Panc1 (cell line): ENCODE results near the gene ASCL1. TPM values are rescaled to one million over a fixed set of nuclear protein-coding genes. Genes with fewer than 3 reads are reported as not detected.

Source experiments
- ATAC-seq: fragments of 200-7000 bp; cut with Tn5 transposase; 2 replicates; pipeline ENCODE4 v1.9.1; 2020; ENCODE audit warnings: mild to moderate bottlenecking, moderate library complexity
- BruUV-seq: library from RNA; stranded (reverse); fragments of 400-500 nt; replicated peaks from 2 replicates; lab custom pipeline; 2021; lab: Mats Ljungman, UMichigan
- CTCF ChIA-PET: fragments of 300-600 bp; sonication (Branson Sonifier 250); formaldehyde crosslinking; loops from one replicate; lab custom pipeline; 2022; ENCODE audit warnings: antibody characterized with exemption; lab: Charles Lee
- POLR2A ChIA-PET: fragments of 300-600 bp; sonication (Branson Sonifier 250); formaldehyde crosslinking; loops from one replicate; lab custom pipeline; 2022; ENCODE audit warnings: antibody characterized with exemption; lab: Charles Lee
- DNase-seq: peaks from one replicate; pipeline ENCODE4 v3.0.0-alpha.2; 2010; ENCODE audit warnings: low read depth, low spot score
- H3K27ac ChIP-seq: 2 replicates; pipeline ENCODE4 v1.5.1; 2011; ENCODE audit warnings: mild to moderate bottlenecking, low read length, inconsistent platforms
- H3K27me3 ChIP-seq: fragments of 200-500 bp; sonication (Bioruptor generic); 2 replicates; pipeline ENCODE4 v1.6.0; 2014; ENCODE audit warnings: low read length, inconsistent platforms; ENCODE audit not compliant: control insufficient read depth, insufficient read depth
- H3K36me3 ChIP-seq: fragments of 200-500 bp; sonication (Bioruptor generic); 2 replicates; pipeline ENCODE4 v1.5.1; 2014; ENCODE audit warnings: inconsistent platforms, mild to moderate bottlenecking, low read length, moderate library complexity; ENCODE audit not compliant: control insufficient read depth, insufficient read depth
- H3K4me1 ChIP-seq: 2 replicates; pipeline ENCODE4 v1.5.1; 2011; ENCODE audit warnings: inconsistent platforms, mild to moderate bottlenecking, low read length, moderate library complexity; ENCODE audit not compliant: control insufficient read depth, insufficient read depth
- H3K4me3 ChIP-seq, 2 experiments: 2 replicates each; pipeline ENCODE4 v1.5.1; 2011 to 2012; ENCODE audit warnings: low read depth in 2 of 2, low read length in 2 of 2, mild to moderate bottlenecking in 2 of 2, inconsistent platforms in 1 of 2, moderate library complexity in 1 of 2
- H3K9me3 ChIP-seq: fragments of 200-500 bp; sonication (Bioruptor generic); 2 replicates; pipeline ENCODE4 v1.5.1; 2014; ENCODE audit warnings: low read depth, mild to moderate bottlenecking, inconsistent platforms, low read length, moderate library complexity; ENCODE audit not compliant: control insufficient read depth, insufficient read depth
- POLR2AphosphoS5 ChIP-seq: IDR thresholded peaks from 2 replicates; pipeline ENCODE4 v1.6.1; 2012; ENCODE audit warnings: mild to moderate bottlenecking, low read depth, low read length, moderate library complexity
- SIN3A ChIP-seq: IDR thresholded peaks from 2 replicates; pipeline ENCODE4 v1.6.1; 2012; ENCODE audit warnings: low read depth, mild to moderate bottlenecking, low read length, moderate library complexity, borderline replicate concordance; ENCODE audit not compliant: insufficient read depth
- TCF7L2 ChIP-seq: IDR thresholded peaks from 2 replicates; pipeline ENCODE4 v1.6.1; 2011; ENCODE audit warnings: mild to moderate bottlenecking, low read depth, low read length, inconsistent platforms
- in situ Hi-C: cut with HindIII; loops from 2 replicates; pipeline ENCODE4 v1.10.0; 2016; ENCODE audit warnings: low sequenced_read_pairs, low pct_unique_long_range_greater_than_20kb
- intact Hi-C: fragments of 100-400 bp; cut with micrococcal nuclease; formaldehyde crosslinking; loops from one replicate; pipeline ENCODE4 v1.10.0; 2022; ENCODE audit not compliant: unreplicated experiment
- total RNA-seq: library from RNA; stranded (reverse); gene quantifications from one replicate; pipeline ENCODE4 v1.2.1, GENCODE V29; 2021; ENCODE audit not compliant: unreplicated experiment
- TF ChIP-seq, protein P1 (sequence below): fragments of 450-650 bp; IDR thresholded peaks from 2 replicates; pipeline ENCODE4 v1.5.1; 2017; ENCODE audit warnings: mild to moderate bottlenecking
- TF ChIP-seq, protein P2 (sequence below), 2 experiments: IDR thresholded peaks; 2 replicates each; pipeline ENCODE4 v1.6.1; 2011 to 2012; ENCODE audit warnings: low read depth in 2 of 2, control low read depth in 1 of 2, low read length in 1 of 2, mild to moderate bottlenecking in 1 of 2, moderate library complexity in 1 of 2; ENCODE audit not compliant: insufficient read depth in 1 of 2

The ASCL1 gene
- total RNA-seq, 1 experiment from 2014 or later = not detected

DNA sequence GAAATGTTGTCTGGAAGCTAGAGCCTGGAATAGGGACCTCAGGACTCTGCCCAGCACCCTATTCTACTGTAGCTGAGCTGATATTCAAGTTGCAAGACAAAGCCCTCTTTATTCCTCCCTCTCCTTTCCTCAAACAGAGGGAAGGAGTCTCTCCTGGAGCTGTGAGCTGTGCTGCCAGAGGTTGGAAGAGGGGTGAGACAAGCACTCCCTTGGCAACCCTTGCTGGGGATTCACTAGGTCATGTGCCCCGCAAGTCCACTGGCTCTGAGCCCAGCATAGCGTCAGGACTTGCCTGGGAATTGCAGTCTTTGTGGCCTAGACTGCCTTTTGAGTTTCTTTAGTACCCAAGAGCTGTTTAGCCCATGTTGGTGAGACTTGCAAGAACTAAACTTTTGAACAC, 11.4 kb upstream of the ASCL1 start:
- POLR2A ChIA-PET = no interaction called here
- no peak overlapping the region for H3K27ac ChIP-seq
- CTCF ChIA-PET = no interaction called here
- H3K27me3 ChIP-seq = peaks cover 2% of the 10 kb centered on the region; the same call in 1 of the 2 replicates
- intact Hi-C loops (no loop called here), in situ Hi-C loops (no loop called here)
- no peak for DNase-seq
- no peaks in the 10 kb centered on the region for H3K9me3 ChIP-seq
- no peaks in the 10 kb centered on the region for H3K36me3 ChIP-seq
- no TSS peak for BruUV-seq
- no peaks in the 10 kb centered on the region; the same call in 1 of the 2 replicates for H3K4me1 ChIP-seq
- H3K4me3 ChIP-seq = no peak overlapping the region
- TF ChIP-seq, protein P1, sequence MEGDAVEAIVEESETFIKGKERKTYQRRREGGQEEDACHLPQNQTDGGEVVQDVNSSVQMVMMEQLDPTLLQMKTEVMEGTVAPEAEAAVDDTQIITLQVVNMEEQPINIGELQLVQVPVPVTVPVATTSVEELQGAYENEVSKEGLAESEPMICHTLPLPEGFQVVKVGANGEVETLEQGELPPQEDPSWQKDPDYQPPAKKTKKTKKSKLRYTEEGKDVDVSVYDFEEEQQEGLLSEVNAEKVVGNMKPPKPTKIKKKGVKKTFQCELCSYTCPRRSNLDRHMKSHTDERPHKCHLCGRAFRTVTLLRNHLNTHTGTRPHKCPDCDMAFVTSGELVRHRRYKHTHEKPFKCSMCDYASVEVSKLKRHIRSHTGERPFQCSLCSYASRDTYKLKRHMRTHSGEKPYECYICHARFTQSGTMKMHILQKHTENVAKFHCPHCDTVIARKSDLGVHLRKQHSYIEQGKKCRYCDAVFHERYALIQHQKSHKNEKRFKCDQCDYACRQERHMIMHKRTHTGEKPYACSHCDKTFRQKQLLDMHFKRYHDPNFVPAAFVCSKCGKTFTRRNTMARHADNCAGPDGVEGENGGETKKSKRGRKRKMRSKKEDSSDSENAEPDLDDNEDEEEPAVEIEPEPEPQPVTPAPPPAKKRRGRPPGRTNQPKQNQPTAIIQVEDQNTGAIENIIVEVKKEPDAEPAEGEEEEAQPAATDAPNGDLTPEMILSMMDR = no peak
- TF ChIP-seq TCF7L2 (no peak), SIN3A (no peak), POLR2AphosphoS5 (no peak)
- TF ChIP-seq, protein P2, sequence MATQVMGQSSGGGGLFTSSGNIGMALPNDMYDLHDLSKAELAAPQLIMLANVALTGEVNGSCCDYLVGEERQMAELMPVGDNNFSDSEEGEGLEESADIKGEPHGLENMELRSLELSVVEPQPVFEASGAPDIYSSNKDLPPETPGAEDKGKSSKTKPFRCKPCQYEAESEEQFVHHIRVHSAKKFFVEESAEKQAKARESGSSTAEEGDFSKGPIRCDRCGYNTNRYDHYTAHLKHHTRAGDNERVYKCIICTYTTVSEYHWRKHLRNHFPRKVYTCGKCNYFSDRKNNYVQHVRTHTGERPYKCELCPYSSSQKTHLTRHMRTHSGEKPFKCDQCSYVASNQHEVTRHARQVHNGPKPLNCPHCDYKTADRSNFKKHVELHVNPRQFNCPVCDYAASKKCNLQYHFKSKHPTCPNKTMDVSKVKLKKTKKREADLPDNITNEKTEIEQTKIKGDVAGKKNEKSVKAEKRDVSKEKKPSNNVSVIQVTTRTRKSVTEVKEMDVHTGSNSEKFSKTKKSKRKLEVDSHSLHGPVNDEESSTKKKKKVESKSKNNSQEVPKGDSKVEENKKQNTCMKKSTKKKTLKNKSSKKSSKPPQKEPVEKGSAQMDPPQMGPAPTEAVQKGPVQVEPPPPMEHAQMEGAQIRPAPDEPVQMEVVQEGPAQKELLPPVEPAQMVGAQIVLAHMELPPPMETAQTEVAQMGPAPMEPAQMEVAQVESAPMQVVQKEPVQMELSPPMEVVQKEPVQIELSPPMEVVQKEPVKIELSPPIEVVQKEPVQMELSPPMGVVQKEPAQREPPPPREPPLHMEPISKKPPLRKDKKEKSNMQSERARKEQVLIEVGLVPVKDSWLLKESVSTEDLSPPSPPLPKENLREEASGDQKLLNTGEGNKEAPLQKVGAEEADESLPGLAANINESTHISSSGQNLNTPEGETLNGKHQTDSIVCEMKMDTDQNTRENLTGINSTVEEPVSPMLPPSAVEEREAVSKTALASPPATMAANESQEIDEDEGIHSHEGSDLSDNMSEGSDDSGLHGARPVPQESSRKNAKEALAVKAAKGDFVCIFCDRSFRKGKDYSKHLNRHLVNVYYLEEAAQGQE (IDR thresholded peaks at IDR 0.05; ENCODE audit: insufficient read depth in 1 of 2, low read depth in 2 of 2, low read length in 1 of 2) = no peak
- ATAC-seq = no peak

DNA sequence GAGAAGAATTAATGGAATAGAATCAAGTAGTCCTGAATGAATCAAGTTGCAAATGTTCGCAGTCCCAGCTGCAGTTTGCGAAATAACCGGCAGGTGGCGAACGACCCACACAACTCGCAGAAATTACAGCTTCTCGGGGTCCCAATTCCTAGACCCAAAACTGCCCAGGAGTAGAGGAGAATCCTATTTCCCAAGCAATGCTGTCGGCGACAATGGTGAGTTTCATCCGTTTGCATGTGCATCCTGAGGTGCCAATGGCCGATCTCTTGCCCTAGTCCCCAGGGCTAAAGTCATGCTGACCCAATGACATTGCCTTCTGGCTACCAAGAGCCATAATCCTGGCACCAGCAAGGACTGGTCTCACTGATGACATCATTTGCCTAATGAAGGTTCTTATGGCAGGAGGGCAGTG, 8.5 kb upstream of the ASCL1 start:
- no peak overlapping the region for H3K4me3 ChIP-seq
- ATAC-seq (no peak), DNase-seq (peak; percentile 30)
- POLR2A ChIA-PET = no interaction called here
- H3K36me3 ChIP-seq = no peaks in the 10 kb centered on the region
- H3K27me3 ChIP-seq = peaks cover 2% of the 10 kb centered on the region; the same call in 1 of the 2 replicates
- in situ Hi-C loops = no loop called here
- CTCF ChIA-PET = interaction anchor here (1.0 kb wide), 1 partner anchor 599 kb away, joined by 5 read pairs; no protein-coding TSS in a partner anchor
- intact Hi-C loops = no loop called here
- H3K27ac ChIP-seq = no peak overlapping the region
- TF ChIP-seq SIN3A = no peak
- TF ChIP-seq, protein P1 = peak; percentile 91
- no peaks in the 10 kb centered on the region; the same call in 1 of the 2 replicates for H3K4me1 ChIP-seq
- no TSS peak for BruUV-seq
- H3K9me3 ChIP-seq = no peaks in the 10 kb centered on the region
